ENCODE data around the gene CFAP68.

The CFAP68 gene, protein sequence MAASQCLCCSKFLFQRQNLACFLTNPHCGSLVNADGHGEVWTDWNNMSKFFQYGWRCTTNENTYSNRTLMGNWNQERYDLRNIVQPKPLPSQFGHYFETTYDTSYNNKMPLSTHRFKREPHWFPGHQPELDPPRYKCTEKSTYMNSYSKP

GRCh38 chr11:111878849-111879636 is at the start of gene CFAP68, which contains the start of gene FDXACB1:
Gene CFAP68, plus strand, starts transcription at chr11:111879541. Its CDS starts 20 bp downstream, at chr11:111879561.
Gene FDXACB1, minus strand, starts transcription at chr11:111879165. Its CDS starts 33 bp downstream, at chr11:111879132.
- DNase-seq (ENCODE audit: low read depth, low spot score): peak; percentile 95

DNA sequence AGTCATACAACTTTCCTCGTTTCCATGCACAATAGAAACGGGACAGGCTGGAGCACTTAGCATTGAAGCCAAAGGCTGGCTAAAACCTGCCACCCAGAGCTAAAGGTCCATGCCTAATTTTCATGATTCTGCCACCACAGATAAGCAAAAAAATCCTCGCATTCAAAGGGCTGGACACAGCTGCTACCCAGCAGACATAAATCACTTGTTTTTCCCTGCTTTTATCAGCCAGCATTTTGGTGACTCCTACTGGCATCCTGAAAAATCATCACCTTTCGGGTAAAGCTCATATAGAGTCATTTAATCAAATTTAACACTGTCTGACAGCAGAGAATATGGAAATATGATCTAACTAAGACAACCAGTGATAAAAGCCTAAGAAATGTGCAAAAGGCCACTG is 45.8 kb upstream of the CFAP68 start:
- no peak for DNase-seq (ENCODE audit: low read depth, low spot score)

DNA sequence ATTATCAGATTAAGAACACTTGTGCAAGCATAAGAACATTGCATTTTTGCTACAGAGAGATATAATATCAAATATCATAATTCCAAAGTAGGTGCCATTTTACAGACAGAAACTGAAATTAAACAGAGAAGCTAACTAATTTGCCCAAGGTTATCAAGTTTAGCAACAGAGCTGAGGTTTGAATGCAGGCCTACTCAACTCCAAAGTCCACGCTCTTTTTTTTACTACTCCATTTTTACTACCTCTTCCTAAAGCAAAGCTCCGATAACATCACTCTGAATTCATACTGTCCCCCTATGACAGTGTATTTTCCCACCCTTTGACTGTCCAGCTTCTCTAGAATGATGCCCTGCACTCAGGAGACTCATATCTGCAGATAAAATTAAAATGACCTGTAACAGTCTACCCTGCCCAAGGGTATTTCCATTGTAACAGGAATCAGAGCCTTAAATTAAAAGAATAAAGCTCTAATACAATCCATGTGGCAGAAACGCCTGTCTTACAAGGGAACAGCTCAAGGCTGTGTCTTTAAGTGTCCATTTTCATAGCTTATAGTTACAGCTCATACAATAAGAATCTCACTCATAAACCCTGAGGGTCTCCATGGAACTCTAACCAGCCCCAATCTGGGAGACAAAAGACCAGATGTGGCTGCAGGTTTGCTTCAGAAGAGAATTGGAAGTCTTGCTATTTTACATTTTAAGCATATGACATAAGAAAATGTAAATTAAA is 44.7 kb upstream of the CFAP68 start:
- no peak for DNase-seq (ENCODE audit: low read depth, low spot score)

DNA sequence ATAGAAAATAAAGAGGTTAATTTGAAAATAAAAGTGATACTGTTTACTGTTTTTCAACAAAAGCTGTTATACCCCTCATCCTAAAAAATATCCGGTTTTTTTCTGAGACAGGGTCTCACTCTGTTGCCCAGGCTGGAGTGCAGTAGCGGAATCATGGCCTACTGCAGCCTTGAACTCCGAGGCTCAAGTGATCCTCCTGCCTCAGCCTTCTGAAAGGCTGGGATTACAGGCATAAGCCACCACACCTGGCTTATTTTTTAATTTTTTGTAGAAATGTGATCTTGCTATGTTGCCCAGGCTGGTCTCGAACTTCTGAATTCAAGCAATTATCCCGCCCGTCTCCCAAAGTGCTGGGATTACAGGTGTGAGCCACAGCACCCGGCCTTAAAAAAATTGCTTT is 43.7 kb upstream of the CFAP68 start:
- no peak for DNase-seq (ENCODE audit: low read depth, low spot score)

- no peak for DNase-seq (ENCODE audit: low read depth, low spot score)
Measured at GRCh38 chr11:111836162-111836561, 43.2 kb upstream of the CFAP68 start.

GRCh38 chr11:111836721-111837120 is 42.6 kb upstream of the CFAP68 start:
- no peak for DNase-seq (ENCODE audit: low read depth, low spot score)

DNA sequence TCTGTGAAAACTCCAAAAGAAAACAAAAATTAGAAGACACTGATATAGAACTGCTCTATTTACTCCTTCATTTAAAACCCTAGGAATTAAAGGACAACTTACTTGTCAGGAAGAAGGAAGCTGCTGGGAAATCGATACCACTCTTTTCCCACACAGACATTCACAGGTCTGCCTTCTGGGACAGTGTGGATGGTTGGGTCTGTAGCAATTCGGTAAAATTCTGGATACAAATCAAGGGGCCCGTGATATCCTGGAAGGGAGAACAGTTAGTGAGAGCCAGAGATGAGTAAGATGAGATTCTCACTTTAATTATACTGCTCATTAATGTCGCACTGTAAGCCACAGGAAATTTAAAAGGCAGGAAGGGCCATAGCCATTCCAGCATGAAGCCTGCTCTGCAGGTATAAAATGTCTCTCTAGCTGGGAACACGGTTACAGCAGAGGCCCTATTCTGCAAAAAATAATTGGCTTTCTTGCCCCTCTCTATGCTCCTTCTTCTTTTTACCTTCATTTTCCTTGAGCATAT is 41.9 kb upstream of the CFAP68 start:
- DNase-seq (ENCODE audit: low read depth, low spot score): no peak

GRCh38 chr11:111838054-111838453 is 41.3 kb upstream of the CFAP68 start:
- DNase-seq (ENCODE audit: low read depth, low spot score): no peak

- DNase-seq (ENCODE audit: low read depth, low spot score): no peak
Measured at GRCh38 chr11:111840143-111840542, 39.2 kb upstream of the CFAP68 start.

- peak; percentile 75 for DNase-seq (ENCODE audit: low read depth, low spot score)
Measured at GRCh38 chr11:111841370-111842053, 37.8 kb upstream of the CFAP68 start.

- DNase-seq (ENCODE audit: low read depth, low spot score): no peak
Measured at GRCh38 chr11:111843661-111844060, 35.7 kb upstream of the CFAP68 start.

DNA sequence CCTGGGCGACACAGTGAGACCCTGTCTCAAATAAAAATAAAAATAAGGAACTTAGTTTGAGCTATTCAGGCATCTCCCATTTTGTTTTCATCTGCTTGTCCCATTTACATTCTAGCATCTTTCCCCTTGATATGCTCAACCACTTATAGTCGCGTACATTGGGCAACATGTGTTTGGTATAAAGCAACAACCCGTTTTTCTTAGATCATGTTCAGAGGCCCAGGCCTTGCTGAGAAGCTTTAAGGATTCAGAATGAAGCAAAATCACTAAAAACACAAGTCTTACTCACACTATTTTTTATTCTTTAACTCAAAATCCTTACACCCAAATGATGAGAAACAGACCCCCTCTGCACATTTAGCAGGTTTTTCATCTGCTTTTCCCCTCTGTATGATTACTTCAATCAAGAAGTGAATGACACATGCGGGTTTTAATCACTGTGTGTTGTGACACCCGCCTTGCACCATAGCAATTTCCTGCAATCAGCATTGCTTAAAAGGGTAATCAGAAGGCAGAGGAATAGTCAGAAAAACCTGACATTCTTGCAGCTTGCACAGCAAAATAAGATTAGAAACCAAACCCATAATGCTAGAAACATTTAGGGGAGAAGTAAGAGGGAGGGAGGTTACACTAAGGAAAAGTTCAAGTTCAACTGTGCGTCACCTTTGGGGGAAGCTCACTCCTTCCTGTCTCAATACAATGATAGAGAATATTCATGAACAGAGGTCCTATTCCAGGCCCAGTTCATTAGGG is 33.9 kb upstream of the CFAP68 start:
- no peak for DNase-seq (ENCODE audit: low read depth, low spot score)

DNA sequence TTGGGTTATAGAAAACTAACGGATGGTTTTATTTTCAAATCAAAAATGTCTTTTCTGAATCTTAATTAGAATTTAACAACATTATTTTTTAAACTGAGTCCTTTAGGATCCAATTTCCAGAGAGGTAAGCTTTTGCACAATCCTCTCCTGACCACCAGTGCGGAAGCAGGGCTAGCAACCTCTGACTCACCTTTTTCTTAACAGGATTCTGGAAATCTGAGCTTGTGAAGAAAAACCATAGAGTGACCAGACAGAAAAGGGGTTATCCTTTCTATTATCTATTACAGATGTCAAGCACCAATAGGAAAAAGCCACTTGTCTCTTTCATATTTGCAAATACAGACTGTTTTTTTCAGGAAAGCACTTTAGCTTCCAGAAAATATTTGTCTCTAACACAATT is 33.3 kb upstream of the CFAP68 start:
- no peak for DNase-seq (ENCODE audit: low read depth, low spot score)

GRCh38 chr11:111846636-111847035 is 32.7 kb upstream of the CFAP68 start:
- no peak for DNase-seq (ENCODE audit: low read depth, low spot score)

GRCh38 chr11:111849631-111850030 is 29.7 kb upstream of the CFAP68 start:
- no peak for DNase-seq (ENCODE audit: low read depth, low spot score)

DNA sequence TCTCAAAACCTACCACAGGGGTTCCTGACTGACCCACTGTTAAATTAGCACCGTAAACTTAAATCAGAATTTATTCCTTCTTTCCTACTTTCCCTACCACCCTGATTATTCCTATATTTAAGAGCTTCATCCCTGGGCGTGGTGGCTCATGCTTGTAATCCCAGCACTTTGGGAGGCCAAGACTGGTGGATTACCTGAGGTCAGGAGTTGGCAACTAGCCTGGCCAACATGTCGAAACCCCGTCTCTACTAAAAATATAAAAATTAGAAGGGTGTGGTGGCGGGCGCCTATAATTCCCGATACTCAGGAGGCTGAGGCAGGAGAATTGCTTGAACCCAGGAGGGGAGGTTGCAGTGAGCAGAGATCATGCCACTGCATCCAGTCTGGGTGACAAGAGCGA is 28.3 kb upstream of the CFAP68 start:
- DNase-seq (ENCODE audit: low read depth, low spot score): no peak

- no peak for DNase-seq (ENCODE audit: low read depth, low spot score)
Measured at GRCh38 chr11:111851636-111852035, 27.7 kb upstream of the CFAP68 start.

DNA sequence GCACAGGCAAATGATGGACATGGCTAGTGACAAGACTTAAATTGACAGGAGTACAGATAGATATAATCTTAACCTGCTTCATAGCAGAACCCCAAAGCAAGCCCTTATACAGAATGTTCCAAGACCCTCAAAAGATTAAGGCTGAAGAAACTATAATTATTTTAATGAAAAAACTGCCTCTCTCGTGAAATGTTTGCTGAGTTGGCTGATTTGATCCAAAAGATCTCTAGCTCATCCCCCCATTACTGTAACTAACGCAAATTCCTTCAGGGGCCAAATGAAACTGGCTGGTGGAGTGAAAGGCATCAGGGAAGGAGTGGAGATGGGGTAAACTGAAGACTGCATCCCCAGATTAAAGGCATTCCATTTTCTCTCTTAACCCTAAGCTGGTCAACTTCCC is 27.2 kb upstream of the CFAP68 start:
- no peak for DNase-seq (ENCODE audit: low read depth, low spot score)

DNA sequence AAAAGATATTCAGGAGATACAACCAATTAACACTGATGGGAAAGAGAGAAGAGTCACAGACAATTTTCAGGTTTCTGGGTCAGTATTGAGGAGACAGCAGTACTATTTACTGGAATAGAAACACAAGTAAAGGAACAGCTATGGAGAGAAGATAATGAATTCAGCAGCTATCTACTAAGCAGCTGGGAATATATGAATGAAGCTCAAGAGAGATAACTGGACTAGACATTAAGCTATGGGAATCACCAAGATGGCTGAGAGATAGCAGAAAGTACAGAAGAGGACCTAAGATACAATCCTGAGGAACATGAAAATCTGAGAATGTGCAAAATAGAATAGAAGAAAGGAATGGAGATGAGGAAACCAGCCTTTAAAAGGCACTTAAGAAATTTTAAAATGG is 23.8 kb upstream of the CFAP68 start:
- no peak for DNase-seq (ENCODE audit: low read depth, low spot score)

DNA sequence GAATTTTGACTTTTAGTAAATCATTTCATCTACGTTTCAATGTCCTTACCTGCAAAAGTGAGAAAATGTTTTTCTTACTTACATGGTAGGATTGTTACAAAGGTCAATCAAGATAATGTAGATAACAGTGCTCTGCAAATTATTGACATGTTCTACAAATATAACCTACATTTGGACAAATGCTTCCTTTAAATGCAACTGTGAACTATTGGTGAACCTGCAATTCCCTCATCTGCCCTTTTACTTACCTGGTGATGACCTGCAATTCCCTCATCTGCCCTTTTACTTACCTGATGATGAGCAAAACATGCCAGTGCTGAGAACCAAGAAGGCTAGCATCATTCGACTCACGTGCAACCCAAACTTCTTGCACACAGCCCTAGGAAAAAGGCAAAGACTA is 19.1 kb upstream of the CFAP68 start:
- no peak for DNase-seq (ENCODE audit: low read depth, low spot score)

- no peak for DNase-seq (ENCODE audit: low read depth, low spot score)
Measured at GRCh38 chr11:111870113-111870512, 9.2 kb upstream of the CFAP68 start.

Measured in smooth muscle cell of the brain vasculature (primary cell).